MM.1S (cell line): ENCODE results near the gene PARD3.

Experiments
- EZH2phosphoT487 ChIP-seq: fragments of 300-600 bp; sonication (generic); IDR thresholded peaks from 2 replicates; pipeline ENCODE4 v1.6.1; 2018; ENCODE audit warnings: antibody characterized with exemption, low read length
- TF ChIP-seq, protein P1 (sequence below): fragments of 300-600 bp; sonication (generic); IDR thresholded peaks from 2 replicates; pipeline ENCODE4 v1.5.1; 2016; ENCODE audit warnings: antibody characterized with exemption, low read length, mixed read lengths

DNA sequence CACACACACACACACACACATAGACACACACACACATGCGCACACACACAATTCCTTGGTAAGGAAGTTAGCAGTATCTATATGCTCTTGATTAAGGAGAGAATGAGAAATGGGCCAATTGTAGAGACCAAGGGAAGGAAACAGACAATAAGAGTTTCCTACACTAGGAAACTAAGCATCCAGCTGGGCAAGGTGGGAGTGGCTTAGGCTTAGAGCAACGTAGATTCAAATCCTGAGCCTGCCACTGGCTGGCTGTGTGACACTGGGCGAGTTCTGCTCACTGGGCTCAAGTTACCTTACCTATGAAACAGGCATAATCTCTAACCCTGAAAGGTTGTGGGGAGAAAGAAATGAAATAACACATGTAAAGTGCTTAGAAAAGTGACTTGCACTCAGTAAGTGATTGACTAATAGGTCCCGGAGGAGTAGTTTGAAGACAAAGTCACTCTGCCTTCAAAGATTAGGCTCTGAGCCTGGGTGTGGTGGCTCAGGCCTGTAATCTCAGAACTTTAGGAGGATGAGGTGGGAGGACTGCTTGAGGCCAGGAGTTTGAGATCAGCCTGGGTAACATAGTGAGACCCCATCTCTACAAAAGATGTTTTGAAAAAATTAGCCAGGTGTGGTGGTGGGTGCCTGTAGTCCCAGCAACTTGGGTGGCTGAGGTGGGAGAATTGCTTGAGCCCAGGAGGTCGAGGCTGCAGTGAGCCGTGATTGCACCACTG is 701.4 kb downstream of the PARD3 start:
- TF ChIP-seq, protein P1, sequence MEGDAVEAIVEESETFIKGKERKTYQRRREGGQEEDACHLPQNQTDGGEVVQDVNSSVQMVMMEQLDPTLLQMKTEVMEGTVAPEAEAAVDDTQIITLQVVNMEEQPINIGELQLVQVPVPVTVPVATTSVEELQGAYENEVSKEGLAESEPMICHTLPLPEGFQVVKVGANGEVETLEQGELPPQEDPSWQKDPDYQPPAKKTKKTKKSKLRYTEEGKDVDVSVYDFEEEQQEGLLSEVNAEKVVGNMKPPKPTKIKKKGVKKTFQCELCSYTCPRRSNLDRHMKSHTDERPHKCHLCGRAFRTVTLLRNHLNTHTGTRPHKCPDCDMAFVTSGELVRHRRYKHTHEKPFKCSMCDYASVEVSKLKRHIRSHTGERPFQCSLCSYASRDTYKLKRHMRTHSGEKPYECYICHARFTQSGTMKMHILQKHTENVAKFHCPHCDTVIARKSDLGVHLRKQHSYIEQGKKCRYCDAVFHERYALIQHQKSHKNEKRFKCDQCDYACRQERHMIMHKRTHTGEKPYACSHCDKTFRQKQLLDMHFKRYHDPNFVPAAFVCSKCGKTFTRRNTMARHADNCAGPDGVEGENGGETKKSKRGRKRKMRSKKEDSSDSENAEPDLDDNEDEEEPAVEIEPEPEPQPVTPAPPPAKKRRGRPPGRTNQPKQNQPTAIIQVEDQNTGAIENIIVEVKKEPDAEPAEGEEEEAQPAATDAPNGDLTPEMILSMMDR: no peak
- no peak for TF ChIP-seq EZH2phosphoT487
